ENCODE measurements around the gene G3BP2.

G3BP2 gene

GRCh38 chr4:75662626-75663025 is 10.6 kb downstream of the G3BP2 start:
- Histone ChIP-seq H3K36me3 (ENCODE audit: insufficient read depth, low read length) (peaks cover 54% of the 10 kb centered on the region), H3K27ac (ENCODE audit: low read length) (no peak overlapping the region)
- DNase-seq, result no peak

GRCh38 chr4:75660491-75660890 is 12.7 kb downstream of the G3BP2 start:
- Histone ChIP-seq H3K27me3 (ENCODE audit: insufficient read depth, low read length, poor library complexity) (no peaks in the 10 kb centered on the region), H4K20me1 (ENCODE audit: insufficient read depth, low read length) (peaks cover 75% of the 10 kb centered on the region), H3K27ac (ENCODE audit: low read length) (no peak overlapping the region), H3K4me3 (ENCODE audit: low read depth in 1 of 2, low read length in 2 of 2) (no peak overlapping the region), H3K4me2 (ENCODE audit: insufficient read depth, low read length) (no peak overlapping the region), H2AFZ (ENCODE audit: low read depth, low read length) (no peak overlapping the region), H3K9ac (ENCODE audit: low read depth, low read length) (no peak overlapping the region), H3K4me1 (ENCODE audit: insufficient read depth, low read length) (no peaks in the 10 kb centered on the region), H3K36me3 (ENCODE audit: insufficient read depth, low read length) (peaks cover 73% of the 10 kb centered on the region), H3K9me3 (ENCODE audit: insufficient read depth, low read length, severe bottlenecking) (no peaks in the 10 kb centered on the region), H3K79me2 (ENCODE audit: insufficient read depth, low read length) (peaks cover 92% of the 10 kb centered on the region)
- ATAC-seq (ENCODE audit: insufficient read depth, low read depth), result no peak
- no peak for DNase-seq
- TF ChIP-seq CTCF (IDR thresholded peaks at IDR 0.05; ENCODE audit: borderline replicate concordance, extremely low read depth, low read length, poor library complexity, severe bottlenecking) (no peak), EZH2 (IDR thresholded peaks at IDR 0.05; ENCODE audit: borderline replicate concordance, low read depth, low read length, severe bottlenecking) (no peak)

More at GRCh38 chr4:75662626-75663025, 10.6 kb downstream of the G3BP2 start:
- no peak overlapping the region for H3K4me3 ChIP-seq (ENCODE audit: low read depth in 1 of 2, low read length in 2 of 2)
- no peak overlapping the region for H3K4me2 ChIP-seq (ENCODE audit: insufficient read depth, low read length)
- peaks cover 87% of the 10 kb centered on the region for H4K20me1 ChIP-seq (ENCODE audit: insufficient read depth, low read length)
- TF ChIP-seq CTCF (IDR thresholded peaks at IDR 0.05; ENCODE audit: borderline replicate concordance, extremely low read depth, low read length, poor library complexity, severe bottlenecking) (no peak), EZH2 (IDR thresholded peaks at IDR 0.05; ENCODE audit: borderline replicate concordance, low read depth, low read length, severe bottlenecking) (no peak)
- no peaks in the 10 kb centered on the region for H3K27me3 ChIP-seq (ENCODE audit: insufficient read depth, low read length, poor library complexity)
- peaks cover 9% of the 10 kb centered on the region for H3K4me1 ChIP-seq (ENCODE audit: insufficient read depth, low read length)
- H3K79me2 ChIP-seq (ENCODE audit: insufficient read depth, low read length), result peaks cover 96% of the 10 kb centered on the region
- H3K9ac ChIP-seq (ENCODE audit: low read depth, low read length), result no peak overlapping the region
- no peak for ATAC-seq (ENCODE audit: insufficient read depth, low read depth)
- no peaks in the 10 kb centered on the region for H3K9me3 ChIP-seq (ENCODE audit: insufficient read depth, low read length, severe bottlenecking)
- no peak overlapping the region for H2AFZ ChIP-seq (ENCODE audit: low read depth, low read length)

GRCh38 chr4:75659512-75660031 is 13.6 kb downstream of the G3BP2 start:
- no peak for ATAC-seq (ENCODE audit: insufficient read depth, low read depth)
- peaks cover 80% of the 10 kb centered on the region for H3K36me3 ChIP-seq (ENCODE audit: insufficient read depth, low read length)

More at GRCh38 chr4:75659512-75660031, 13.6 kb downstream of the G3BP2 start:
- Histone ChIP-seq H3K79me2 (ENCODE audit: insufficient read depth, low read length) (peaks cover 92% of the 10 kb centered on the region), H3K9me3 (ENCODE audit: insufficient read depth, low read length, severe bottlenecking) (no peaks in the 10 kb centered on the region), H3K4me1 (ENCODE audit: insufficient read depth, low read length) (no peaks in the 10 kb centered on the region), H3K9ac (ENCODE audit: low read depth, low read length) (no peak overlapping the region), H4K20me1 (ENCODE audit: insufficient read depth, low read length) (peaks cover 72% of the 10 kb centered on the region), H3K4me2 (ENCODE audit: insufficient read depth, low read length) (no peak overlapping the region), H3K4me3 (ENCODE audit: low read depth in 1 of 2, low read length in 2 of 2) (no peak overlapping the region), H3K27me3 (ENCODE audit: insufficient read depth, low read length, poor library complexity) (no peaks in the 10 kb centered on the region), H2AFZ (ENCODE audit: low read depth, low read length) (no peak overlapping the region), H3K27ac (ENCODE audit: low read length) (no peak overlapping the region)
- no peak for DNase-seq
- no peak for TF ChIP-seq CTCF (IDR thresholded peaks at IDR 0.05; ENCODE audit: borderline replicate concordance, extremely low read depth, low read length, poor library complexity, severe bottlenecking)
- no peak for TF ChIP-seq EZH2 (IDR thresholded peaks at IDR 0.05; ENCODE audit: borderline replicate concordance, low read depth, low read length, severe bottlenecking)

Data from DND-41 (cell line).